ENCODE measurements around the gene KSR2.

KSR2 gene

DNA sequence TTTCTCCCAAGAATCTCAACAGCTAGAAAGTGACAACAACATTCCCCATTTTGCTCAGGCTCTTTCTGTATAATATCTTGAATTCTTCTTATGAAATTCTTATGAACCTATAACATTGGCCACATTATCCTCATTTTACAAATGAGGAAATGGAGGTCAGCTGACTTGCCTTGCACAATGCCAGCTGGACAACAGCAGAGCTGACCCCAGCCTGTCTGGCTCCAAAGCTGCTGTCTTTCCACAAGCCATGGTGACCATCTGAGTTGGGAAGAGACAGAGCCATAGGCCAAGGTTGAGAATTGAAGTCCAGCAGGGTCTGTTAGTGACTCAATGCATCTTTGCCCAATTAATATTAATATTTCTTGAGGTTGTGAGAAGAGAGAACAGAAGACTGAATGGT is 87.3 kb downstream of the KSR2 start:
- Histone ChIP-seq H3K79me2 (ENCODE audit: control insufficient read depth, low read length) (no peaks in the 10 kb centered on the region), H3K4me2 (ENCODE audit: low read length) (no peak overlapping the region), H4K20me1 (ENCODE audit: control insufficient read depth, insufficient read depth, low read depth, low read length) (no peaks in the 10 kb centered on the region), H3K9me2 (replicated peaks; ENCODE audit: control insufficient read depth, low read length) (no peaks in the 10 kb centered on the region), H3K27me3 (ENCODE audit: control insufficient read depth, low read length) (peaks cover 11% of the 10 kb centered on the region), H3K4me1 (ENCODE audit: control insufficient read depth, low read length) (no peaks in the 10 kb centered on the region), H3K9me3 (ENCODE audit: control insufficient read depth, insufficient read depth, low read length) (no peaks in the 10 kb centered on the region), H3K36me3 (ENCODE audit: control insufficient read depth, low read length) (no peaks in the 10 kb centered on the region), H3K27ac (ENCODE audit: low read depth, low read length) (no peak overlapping the region), H3K4me3 (ENCODE audit: low read length) (no peak overlapping the region), H3F3A (ENCODE audit: control insufficient read depth, insufficient read depth) (no peaks in the 10 kb centered on the region)
- TF ChIP-seq EZH2phosphoT487 (IDR thresholded peaks at IDR 0.05; ENCODE audit: borderline replicate concordance, low read length): no peak
- TF ChIP-seq, protein P1, sequence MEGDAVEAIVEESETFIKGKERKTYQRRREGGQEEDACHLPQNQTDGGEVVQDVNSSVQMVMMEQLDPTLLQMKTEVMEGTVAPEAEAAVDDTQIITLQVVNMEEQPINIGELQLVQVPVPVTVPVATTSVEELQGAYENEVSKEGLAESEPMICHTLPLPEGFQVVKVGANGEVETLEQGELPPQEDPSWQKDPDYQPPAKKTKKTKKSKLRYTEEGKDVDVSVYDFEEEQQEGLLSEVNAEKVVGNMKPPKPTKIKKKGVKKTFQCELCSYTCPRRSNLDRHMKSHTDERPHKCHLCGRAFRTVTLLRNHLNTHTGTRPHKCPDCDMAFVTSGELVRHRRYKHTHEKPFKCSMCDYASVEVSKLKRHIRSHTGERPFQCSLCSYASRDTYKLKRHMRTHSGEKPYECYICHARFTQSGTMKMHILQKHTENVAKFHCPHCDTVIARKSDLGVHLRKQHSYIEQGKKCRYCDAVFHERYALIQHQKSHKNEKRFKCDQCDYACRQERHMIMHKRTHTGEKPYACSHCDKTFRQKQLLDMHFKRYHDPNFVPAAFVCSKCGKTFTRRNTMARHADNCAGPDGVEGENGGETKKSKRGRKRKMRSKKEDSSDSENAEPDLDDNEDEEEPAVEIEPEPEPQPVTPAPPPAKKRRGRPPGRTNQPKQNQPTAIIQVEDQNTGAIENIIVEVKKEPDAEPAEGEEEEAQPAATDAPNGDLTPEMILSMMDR (IDR thresholded peaks at IDR 0.05; ENCODE audit: low read depth, low read length, poor library complexity, severe bottlenecking): no peak

DNA sequence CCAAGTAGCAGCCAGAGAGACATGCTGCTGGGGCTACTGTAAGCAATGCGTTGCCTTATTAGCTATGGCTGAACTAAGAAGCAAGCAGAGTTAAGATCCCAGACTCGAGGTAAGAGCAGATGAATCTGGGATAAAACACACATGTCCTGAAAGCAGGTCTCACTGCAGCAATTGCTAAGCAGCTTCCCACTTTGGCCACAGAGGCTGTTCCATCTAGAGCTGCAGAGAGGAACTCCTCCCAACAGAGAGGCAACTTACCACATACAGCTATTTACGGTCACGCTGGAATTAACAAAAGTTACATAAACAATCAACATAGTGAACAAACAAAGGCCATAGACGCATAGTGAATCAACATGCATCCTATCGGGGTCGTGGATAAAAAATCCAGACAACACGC is 90.2 kb downstream of the KSR2 start:
- H3K27ac ChIP-seq (ENCODE audit: low read depth, low read length): no peak overlapping the region
- H3K9me2 ChIP-seq (replicated peaks; ENCODE audit: control insufficient read depth, low read length): no peaks in the 10 kb centered on the region
- TF ChIP-seq EZH2phosphoT487 (IDR thresholded peaks at IDR 0.05; ENCODE audit: borderline replicate concordance, low read length): no peak
- TF ChIP-seq, protein P1 (IDR thresholded peaks at IDR 0.05; ENCODE audit: low read depth, low read length, poor library complexity, severe bottlenecking): no peak
- no peaks in the 10 kb centered on the region for H4K20me1 ChIP-seq (ENCODE audit: control insufficient read depth, insufficient read depth, low read depth, low read length)
- no peak overlapping the region for H3K4me2 ChIP-seq (ENCODE audit: low read length)
- no peaks in the 10 kb centered on the region for H3K9me3 ChIP-seq (ENCODE audit: control insufficient read depth, insufficient read depth, low read length)
- H3F3A ChIP-seq (ENCODE audit: control insufficient read depth, insufficient read depth): no peaks in the 10 kb centered on the region
- no peaks in the 10 kb centered on the region for H3K36me3 ChIP-seq (ENCODE audit: control insufficient read depth, low read length)
- peaks cover 21% of the 10 kb centered on the region for H3K27me3 ChIP-seq (ENCODE audit: control insufficient read depth, low read length)
- no peaks in the 10 kb centered on the region for H3K4me1 ChIP-seq (ENCODE audit: control insufficient read depth, low read length)
- H3K4me3 ChIP-seq (ENCODE audit: low read length): no peak overlapping the region
- H3K79me2 ChIP-seq (ENCODE audit: control insufficient read depth, low read length): no peaks in the 10 kb centered on the region

DNA sequence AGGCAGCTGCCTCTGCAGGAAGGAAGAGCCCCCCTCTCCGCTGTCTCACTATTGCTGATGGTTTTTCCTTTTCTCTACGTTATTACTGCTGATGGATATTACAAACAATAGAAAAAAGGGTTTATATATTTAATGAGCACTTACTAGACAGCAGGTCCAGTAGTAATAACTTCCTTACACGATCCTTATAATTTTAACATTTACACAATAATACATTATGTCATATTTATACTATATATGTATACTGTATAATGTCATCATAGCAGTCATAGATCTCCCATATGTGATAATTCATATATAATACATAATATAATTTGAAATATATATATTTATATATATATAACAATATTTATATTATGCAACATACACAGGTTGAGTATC is 92.4 kb downstream of the KSR2 start:
- no peak overlapping the region for H3K4me2 ChIP-seq (ENCODE audit: low read length)
- H3K79me2 ChIP-seq (ENCODE audit: control insufficient read depth, low read length): no peaks in the 10 kb centered on the region
- no peaks in the 10 kb centered on the region for H3K36me3 ChIP-seq (ENCODE audit: control insufficient read depth, low read length)
- no peaks in the 10 kb centered on the region for H3F3A ChIP-seq (ENCODE audit: control insufficient read depth, insufficient read depth)
- peaks cover 21% of the 10 kb centered on the region for H3K27me3 ChIP-seq (ENCODE audit: control insufficient read depth, low read length)
- H3K4me1 ChIP-seq (ENCODE audit: control insufficient read depth, low read length): no peaks in the 10 kb centered on the region
- no peaks in the 10 kb centered on the region for H4K20me1 ChIP-seq (ENCODE audit: control insufficient read depth, insufficient read depth, low read depth, low read length)
- no peak overlapping the region for H3K27ac ChIP-seq (ENCODE audit: low read depth, low read length)
- TF ChIP-seq EZH2phosphoT487 (IDR thresholded peaks at IDR 0.05; ENCODE audit: borderline replicate concordance, low read length): no peak
- TF ChIP-seq, protein P1 (IDR thresholded peaks at IDR 0.05; ENCODE audit: low read depth, low read length, poor library complexity, severe bottlenecking): no peak
- no peak overlapping the region for H3K4me3 ChIP-seq (ENCODE audit: low read length)
- no peaks in the 10 kb centered on the region for H3K9me3 ChIP-seq (ENCODE audit: control insufficient read depth, insufficient read depth, low read length)
- no peaks in the 10 kb centered on the region for H3K9me2 ChIP-seq (replicated peaks; ENCODE audit: control insufficient read depth, low read length)
